HG03439 (cell line): ENCODE measurements around the gene CLDN7.
A peak's percentile ranks its signal among the peaks of the same experiment; 100 is the strongest.

Experiments used
- ATAC-seq: cut with Tn5 transposase; IDR thresholded peaks from one replicate; pipeline ENCODE4 v1.9.1; 2021; ENCODE audit warnings: mild to moderate bottlenecking, moderate library complexity; ENCODE audit not compliant: unreplicated experiment

CLDN7 gene

DNA sequence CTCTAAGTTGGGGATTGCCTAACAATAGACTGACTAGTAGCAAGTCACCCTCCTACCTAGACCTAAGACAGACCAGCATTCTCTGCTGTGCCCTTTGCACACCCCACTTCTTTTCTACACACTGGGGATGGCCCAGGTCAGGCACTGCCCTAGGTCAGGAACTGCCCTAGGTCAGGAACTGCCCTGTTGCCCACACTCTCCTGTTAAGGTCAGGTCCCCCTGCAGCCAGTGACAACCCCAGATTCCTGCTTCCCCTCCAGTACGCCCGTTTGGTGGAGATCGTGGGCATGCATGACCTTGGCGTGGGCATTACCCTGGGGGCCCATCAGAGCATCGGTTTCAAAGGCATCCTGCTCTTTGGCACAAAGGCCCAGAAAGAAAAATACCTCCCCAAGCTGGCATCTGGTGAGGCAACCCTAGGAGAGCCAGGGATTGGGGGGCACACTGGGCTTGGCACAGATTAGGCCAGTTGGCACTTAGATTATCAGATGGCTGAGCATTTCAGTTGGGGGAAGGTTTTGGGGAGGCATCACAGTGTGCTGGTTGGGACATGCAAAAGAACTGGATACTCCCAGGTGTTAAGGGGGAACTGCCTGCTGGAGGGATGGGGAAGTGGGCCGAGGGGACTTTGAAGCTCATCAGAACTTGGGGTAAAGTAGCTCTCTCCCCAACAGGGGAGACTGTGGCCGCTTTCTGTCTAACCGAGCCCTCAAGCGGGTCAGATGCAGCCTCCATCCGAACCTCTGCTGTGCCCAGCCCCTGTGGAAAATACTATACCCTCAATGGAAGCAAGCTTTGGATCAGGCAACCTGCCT lies 40.8 kb downstream of the CLDN7 start:
- ATAC-seq = no peak

DNA sequence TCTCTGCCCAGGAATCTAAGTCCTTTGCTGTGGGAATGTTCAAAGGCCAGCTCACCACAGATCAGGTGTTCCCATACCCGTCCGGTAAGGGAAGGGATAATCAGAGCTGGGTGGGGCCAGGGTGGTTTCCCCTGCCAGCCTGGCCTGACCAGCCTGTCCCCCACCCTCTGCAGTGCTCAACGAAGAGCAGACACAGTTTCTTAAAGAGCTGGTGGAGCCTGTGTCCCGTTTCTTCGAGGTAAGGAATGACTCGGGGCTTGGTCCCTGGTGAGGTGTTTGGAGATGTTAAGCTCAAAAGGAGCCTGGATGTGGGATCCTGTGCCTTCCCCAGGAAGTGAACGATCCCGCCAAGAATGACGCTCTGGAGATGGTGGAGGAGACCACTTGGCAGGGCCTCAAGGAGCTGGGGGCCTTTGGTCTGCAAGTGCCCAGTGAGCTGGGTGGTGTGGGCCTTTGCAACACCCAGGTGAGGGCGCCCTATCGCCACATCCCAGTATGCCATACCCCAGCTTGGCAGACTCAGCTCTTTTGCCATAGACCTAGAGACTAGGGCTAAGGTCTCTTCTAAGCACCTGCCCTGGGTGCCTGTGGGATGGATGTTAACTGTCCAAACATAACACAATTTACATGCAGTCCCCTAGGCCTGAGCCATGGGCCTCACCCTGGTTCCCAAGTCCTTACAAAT lies 41.5 kb downstream of the CLDN7 start:
- ATAC-seq = no peak

DNA sequence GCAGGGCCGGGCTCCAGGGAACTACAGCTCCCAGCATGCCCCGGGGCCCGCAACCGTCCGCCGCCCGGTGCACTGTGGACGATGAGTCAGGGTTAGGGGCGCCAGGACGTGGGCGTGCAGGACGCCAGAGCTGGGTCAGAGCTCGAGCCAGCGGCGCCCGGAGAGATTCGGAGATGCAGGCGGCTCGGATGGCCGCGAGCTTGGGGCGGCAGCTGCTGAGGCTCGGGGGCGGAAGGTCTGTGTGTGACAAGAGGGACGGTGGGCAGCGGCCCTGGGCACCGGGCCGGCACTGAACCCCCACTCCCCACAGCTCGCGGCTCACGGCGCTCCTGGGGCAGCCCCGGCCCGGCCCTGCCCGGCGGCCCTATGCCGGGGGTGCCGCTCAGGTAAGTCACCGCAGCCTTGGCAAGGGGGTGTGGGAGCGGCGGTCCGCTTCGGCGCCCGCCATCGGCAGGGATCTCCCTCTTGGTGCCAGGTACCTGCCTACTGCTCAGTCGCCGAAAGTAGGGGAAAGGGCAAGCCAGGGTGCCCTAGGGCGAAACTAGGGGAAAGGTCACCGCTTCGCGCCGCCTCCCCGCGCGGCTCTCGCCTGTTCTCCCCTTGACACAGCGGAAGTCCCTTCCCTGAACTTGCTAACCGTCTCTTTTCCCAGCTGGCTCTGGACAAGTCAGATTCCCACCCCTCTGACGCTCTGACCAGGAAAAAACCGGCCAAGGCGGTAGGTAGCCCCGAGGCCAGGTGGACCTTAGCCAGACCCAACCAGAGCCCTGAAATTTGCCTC lies 42.3 kb downstream of the CLDN7 start, which contains the start of the genes ACADVL and DLG4:
TSS of gene ACADVL (plus strand) at position 127 of the 781 bp plus-strand sequence. CDS start at position 174, 47 bp downstream.
TSS of gene DLG4 (minus strand) at position 25 of the 781 bp plus-strand sequence.
- peak; percentile 58 for ATAC-seq

DNA sequence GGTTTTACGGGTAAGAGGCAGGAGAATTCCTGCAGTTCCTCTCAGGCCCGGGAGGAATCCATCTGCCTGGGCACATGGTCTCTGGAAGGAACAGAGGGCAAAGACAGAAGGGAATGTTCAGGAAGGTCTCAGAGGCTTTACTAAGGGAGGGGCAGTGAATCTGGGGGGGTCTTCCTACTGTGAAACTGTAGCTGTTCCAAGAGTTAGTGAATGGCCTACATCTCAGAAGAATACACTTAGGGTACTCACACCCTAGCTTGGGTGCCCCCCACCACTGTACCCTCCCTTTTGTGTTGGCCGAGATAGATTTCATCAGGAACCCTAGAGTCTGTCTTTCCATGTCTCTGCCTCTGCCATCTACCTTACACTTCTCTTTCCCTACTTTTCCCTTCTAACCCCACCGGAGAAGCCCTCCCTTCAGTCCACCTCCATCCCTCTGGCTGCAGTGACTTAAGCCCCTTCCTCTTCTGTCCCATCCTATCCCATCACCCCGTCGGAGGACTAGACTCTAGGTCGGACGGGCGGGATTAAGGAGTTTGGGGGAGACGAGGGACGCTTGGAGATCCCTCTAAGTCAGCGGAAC lies 43.0 kb downstream of the CLDN7 start:
- ATAC-seq = no peak

DNA sequence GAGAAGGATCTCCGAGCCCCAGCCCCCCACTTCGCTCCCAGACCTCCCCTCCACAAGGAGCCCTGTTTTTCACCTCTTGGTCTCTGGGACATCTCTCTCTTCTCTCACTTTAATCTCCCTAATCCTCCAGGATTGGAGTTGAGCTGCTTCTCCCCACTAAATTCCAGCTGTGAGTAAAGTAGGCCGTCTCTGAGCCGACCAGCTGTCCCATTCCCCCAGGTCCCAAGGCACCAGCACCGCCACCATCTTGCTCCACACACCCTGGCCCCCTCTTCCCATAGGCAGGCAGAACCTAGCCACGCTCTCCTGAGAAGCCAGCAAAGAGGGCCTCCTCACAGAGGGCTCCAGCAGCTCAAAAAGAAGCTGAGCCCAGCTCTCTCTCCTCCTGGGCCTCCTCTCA lies 43.5 kb downstream of the CLDN7 start:
- ATAC-seq = no peak

DNA sequence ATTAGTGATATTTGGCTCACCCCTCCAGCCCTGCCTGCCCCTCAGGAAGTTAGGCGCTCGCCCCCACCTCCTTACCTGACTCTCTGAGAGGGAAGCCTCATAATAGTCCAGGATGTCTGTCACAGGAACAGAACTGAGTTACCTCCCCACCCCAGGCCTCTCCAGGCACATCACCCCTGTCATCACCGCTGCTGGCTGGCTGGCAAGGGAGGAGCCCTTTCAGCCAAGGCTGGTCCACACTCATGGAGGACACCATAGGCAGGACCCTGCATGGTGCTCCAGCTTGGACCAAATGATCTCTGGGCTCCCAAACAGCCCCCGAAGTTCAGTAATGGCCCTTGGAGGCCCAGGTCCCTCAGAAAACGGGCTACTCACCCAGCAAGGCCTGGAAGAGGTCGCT lies 44.1 kb downstream of the CLDN7 start:
- ATAC-seq = no peak

DNA sequence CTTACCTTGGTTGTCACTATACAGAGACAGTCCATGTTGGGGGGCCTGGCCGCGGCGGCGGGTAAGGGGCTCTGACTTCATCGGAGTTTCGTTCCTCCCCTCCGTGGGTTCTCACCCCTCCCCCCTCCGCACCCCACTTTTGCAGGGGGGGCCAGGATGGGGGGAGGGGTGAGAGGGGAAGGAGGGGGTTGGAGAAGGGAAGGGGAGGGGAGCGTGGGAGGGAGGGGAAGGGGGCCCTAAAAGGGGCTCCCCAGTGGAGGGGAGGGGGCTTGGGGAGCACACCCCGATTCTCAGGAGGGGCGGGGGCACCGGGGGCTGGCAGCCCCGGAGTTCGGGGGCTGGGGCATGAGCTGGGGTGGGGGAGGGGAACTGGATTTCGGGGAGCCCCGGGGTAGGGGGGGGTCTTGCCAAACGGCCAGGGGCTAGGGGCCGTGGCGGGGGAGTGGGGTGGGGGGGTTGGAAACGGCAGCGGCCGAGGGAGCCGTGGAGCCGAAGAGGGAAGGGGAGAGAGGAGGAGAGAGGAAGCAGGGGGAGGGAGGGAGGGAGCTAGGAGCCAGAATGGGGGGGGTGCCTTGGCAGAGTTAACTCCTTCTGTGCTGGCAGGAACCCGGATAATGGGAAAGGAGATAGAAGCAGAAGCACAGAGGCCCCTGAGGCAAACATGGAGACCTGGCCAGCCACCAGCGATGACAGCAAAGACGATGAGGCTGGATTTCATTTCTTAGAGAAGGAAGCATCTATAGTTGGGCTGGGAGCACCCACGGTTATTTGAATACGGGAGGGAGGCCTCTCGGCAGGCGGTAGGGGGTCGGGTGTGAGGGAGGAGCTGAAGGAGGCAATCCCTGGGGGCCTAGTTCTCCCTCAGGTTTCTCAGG lies 44.9 kb downstream of the CLDN7 start:
- no peak for ATAC-seq

DNA sequence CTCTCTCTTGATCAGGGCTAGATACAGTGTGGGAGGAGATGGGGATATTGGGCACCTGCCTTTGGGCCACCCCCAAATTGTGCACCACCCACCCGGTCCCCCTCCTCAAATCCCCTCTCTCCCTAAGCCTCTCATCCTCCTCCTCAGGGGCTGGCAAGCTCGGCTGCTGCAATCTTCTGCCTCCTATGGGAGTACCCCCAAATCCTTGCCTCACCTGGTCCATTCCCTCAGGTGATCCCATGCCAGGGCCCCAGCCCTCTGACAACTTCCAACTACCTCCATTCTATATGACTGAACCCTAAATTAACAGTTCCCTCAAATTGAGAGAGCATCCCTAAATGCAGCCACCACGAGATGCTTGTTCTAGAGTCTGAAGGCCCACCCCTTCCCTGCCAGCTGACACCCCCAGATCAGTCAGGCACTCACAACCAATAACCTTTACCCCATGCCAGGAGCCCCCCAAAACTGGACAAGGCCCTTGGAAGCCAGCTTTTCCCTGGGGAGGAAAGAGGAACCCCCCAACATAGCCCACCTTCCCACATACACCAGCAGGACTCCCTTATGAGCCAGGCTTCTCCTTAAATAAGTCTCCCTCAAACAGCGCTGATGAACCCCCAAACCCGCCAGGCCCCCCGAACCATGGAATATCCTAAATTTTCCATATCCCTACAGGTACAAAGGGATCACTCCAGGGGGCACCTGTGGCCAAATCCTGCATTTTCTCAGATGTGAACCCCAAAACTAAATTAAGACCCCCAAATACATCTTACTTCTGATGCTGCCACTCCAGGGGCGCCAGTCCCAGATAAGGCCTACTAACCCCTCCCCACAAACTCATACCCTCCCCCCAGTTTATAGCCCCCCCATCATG lies 45.8 kb downstream of the CLDN7 start:
- no peak for ATAC-seq

DNA sequence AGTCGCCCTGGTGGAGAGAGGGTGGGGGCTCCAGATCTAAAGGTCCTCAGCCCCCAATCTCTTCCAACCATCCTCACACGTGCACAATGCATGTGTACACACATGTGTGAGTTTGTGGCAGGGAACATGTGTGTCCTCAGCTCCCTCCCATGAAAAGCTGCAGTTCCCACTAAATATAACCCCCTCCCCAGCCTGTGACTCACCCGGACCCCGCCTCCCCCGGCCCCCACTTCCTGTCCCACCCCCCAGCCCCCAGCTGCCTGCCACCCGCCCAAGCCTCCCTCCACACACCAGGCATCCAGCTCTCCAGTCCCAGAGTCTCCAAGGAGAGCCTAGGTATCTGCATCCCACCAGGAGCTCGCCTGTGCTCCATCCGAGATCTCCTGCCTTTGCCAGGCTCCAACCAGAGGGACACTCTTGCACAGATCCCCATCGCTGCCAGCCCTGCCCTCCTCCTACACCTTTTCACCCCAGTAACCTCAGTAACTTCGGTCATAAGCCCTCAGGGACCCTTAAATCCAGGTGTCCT lies 46.6 kb downstream of the CLDN7 start:
- no peak for ATAC-seq

DNA sequence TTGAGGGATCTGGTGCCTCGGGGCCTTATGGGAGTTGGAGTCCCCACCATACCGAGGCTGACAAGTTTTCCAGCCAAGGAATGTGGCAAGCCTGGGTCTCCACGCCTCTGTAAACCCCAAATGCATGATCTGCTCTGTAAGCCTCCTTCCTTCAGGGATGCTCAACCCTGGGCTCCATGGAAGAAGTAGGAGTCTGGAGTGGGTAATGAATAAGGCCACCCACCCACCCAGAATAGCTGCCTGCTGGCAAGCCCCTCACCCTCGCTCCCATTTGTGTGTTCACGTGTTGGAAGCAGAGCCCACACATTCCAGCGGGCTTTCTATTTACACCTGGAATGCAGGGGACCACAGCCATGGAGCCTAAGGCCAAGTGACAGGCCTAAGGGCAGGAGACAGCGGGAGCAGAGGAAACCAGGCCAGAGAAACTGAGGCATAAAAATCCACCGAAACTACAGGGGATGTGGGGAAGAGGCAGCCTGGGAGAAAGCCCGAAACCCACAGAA lies 47.1 kb downstream of the CLDN7 start:
- ATAC-seq = no peak

DNA sequence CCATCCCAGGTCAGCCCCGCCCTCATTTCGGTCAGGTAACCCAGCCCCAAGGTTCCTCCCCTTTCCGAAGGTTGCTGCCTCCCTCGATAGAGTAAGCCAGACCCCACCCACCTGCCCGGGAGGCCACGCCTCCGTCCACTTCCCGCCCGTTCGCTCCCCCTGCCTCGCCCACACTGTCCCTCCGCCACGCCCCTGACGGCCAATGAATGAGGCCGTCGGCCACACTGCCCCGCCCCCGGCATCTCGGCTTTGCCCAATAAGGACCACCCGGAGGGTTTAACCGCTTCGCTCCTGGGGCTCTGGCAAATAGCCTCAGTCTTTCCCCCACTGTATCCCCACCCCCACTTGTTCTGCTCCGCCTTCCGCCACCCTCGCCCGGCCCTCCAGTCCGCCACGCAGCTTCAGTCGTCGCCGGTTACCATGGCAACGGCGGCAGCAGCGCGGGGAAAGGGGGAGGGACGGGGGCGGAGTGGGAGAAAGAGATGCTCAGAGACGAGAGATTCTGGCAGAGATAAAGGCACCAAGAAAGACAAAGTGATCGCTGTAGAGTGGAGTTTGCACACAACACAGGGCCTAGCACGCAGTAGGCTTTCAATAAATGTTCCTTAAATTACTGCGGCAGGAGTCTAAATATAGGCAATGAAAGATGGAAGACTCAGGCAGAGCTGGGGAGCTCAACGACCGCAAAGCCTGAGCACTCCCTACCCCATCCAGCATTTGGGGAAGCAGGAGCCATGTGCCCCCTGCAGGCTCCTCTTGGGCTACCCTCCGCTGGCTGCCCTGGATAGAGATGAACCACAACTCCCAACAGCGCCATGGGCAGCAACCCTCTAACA lies 47.8 kb downstream of the CLDN7 start:
- ATAC-seq = peak; percentile 78

DNA sequence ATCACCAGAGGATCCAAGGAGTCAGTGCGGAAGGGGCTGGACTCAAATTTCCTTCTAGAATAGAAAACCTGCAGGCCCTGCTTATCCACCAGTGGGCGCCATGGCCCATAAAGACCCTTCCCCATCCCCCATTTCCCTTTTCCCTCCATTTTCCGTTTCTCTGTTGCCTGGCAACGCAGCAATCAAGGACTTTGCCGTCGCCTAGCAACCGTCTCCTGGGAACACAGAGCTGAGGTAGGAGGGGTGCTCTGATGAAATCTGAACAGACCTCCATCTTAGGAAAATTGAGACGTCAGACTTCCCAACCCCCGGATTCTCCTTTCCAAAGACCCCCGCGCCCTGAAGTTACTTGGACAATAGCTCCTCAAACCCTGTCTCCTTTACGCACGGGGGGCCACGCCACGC lies 48.4 kb downstream of the CLDN7 start:
- ATAC-seq = no peak

DNA sequence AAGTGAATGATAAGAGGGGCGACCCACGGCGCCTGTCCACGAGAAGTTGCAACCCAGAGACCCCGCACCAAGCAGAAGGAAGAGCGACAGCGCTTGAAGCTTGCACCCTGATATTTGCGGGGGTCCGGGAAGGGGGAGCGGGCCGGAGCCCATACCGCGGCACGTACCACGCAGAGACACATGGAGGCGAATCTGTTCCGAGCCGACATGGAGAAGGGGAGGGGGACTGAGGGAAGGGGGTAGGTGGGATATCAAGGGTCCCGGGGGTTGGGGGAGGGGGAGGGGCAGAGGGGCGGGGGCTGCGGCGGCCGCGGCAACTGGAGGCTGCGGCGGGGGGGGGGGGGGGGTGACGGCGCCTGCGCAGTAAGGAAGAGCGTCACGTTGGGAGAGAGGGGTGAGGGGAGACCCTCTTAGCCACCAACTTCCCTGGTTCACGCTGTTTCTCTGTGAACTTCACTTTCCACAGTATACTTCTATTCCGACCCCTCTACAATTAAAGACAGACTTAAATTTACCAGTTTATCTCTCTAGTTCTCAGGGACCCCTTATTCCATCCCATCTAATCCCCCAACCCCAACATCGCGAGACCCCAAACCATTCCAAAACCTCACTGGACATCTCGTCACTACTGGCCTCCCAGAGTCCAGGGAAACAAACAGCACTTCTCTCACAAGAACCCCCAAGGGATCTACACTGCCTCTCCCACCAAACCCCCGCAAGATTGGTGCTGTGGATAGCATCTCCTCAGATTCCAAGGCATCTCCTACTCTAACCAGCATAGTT lies 50.6 kb downstream of the CLDN7 start:
- no peak for ATAC-seq
